HCT116 (cell line): ENCODE measurements around the gene EARS2. TPM values are rescaled to one million over a fixed set of nuclear protein-coding genes. Genes with fewer than 3 reads are reported as not detected.
A peak's percentile ranks its signal among the peaks of the same experiment; 100 is the strongest.

Source experiments
- ATAC-seq: fragments of 200-7000 bp; cut with Tn5 transposase; 2 replicates; pipeline ENCODE4 v1.9.1; 2020; ENCODE audit warnings: mild to moderate bottlenecking, moderate library complexity
- Bru-seq: library from RNA; stranded (reverse); fragments of 400-500 nt; gene quantifications from one replicate; lab custom pipeline; 2021; lab: Mats Ljungman, UMichigan
- BruChase-seq, 2 experiments: library from RNA; stranded (reverse); fragments of 400-500 nt; gene quantifications; one replicate each; lab custom pipeline; 2021; lab: Mats Ljungman, UMichigan
- BruUV-seq: library from RNA; stranded (reverse); fragments of 400-500 nt; replicated peaks from 2 replicates; lab custom pipeline; 2021; lab: Mats Ljungman, UMichigan
- CTCF ChIA-PET: fragments of 300-600 bp; sonication (Branson Sonifier 250); formaldehyde crosslinking; loops from one replicate; lab custom pipeline; 2021; ENCODE audit warnings: antibody characterized with exemption; lab: Charles Lee
- POLR2A ChIA-PET: fragments of 300-600, 350-600 bp; sonication (Branson Sonifier 250); formaldehyde crosslinking; loops from one replicate; lab custom pipeline; 2021; ENCODE audit warnings: antibody characterized with exemption; lab: Charles Lee
- RAD21 ChIA-PET, 2 experiments: fragments of 300-600 bp; sonication (Branson Sonifier 250); formaldehyde crosslinking; loops; one replicate each; lab custom pipeline; 2023; ENCODE audit warnings: low total read pairs in 2 of 2; ENCODE audit not compliant: uncharacterized antibody in 2 of 2, unreplicated experiment in 2 of 2, low non-redundant PET in 1 of 2; lab: Charles Lee
- DNase-seq: peaks from one replicate; pipeline ENCODE4 v3.0.0-alpha.2; 2010; ENCODE audit warnings: low read depth, low spot score
- H2AFZ ChIP-seq: fragments of 200-600 bp; shearing (Covaris generic), sonication (generic); 2 replicates; pipeline ENCODE4 v1.6.1; 2017; ENCODE audit warnings: low read depth, mixed run types, mixed read lengths, antibody characterized with exemption, low read length; ENCODE audit not compliant: poor library complexity, severe bottlenecking
- H3K27ac ChIP-seq: 2 replicates; pipeline ENCODE4 v1.5.1; 2012; ENCODE audit warnings: low read depth, low read length
- H3K27me3 ChIP-seq: fragments of 200-600 bp; sonication (generic); 2 replicates; pipeline ENCODE4 v1.6.1; 2016; ENCODE audit warnings: mixed run types, low read length, mixed read lengths; ENCODE audit not compliant: insufficient read depth
- H3K36me3 ChIP-seq, 2 experiments: fragments of 200-500 bp in 1 of 2; fragments of 200-600 bp in 1 of 2; sonication (Bioruptor generic) in 1 of 2; sonication (generic) in 1 of 2; 2 replicates each; pipeline versions ENCODE4 v1.5.1 to v1.6.1; 2014 to 2016; ENCODE audit warnings: low read length in 2 of 2, inconsistent platforms in 1 of 2, mixed read lengths in 1 of 2, mixed run types in 1 of 2; ENCODE audit not compliant: insufficient read depth in 2 of 2, control insufficient read depth in 1 of 2
- H3K4me1 ChIP-seq, 2 experiments: fragments of 200-600 bp in 1 of 2; sonication (generic) in 1 of 2; 2 replicates each; pipeline versions ENCODE4 v1.5.1 to v1.6.1; 2012 to 2017; ENCODE audit warnings: low read length in 2 of 2, inconsistent platforms in 1 of 2, mild to moderate bottlenecking in 1 of 2, mixed read lengths in 1 of 2, mixed run types in 1 of 2, moderate library complexity in 1 of 2; ENCODE audit not compliant: insufficient read depth in 2 of 2, control insufficient read depth in 1 of 2
- H3K4me2 ChIP-seq: fragments of 200-600 bp; sonication (generic); 2 replicates; pipeline ENCODE4 v1.6.1; 2017; ENCODE audit warnings: mixed run types, low read length, mixed read lengths
- H3K4me3 ChIP-seq, 2 experiments: fragments of 200-600 bp in 1 of 2; sonication (generic) in 1 of 2; replicated peaks in 1 of 2; 2 replicates each; pipeline ENCODE4 v1.5.1; 2011 to 2016; ENCODE audit warnings: low read length in 2 of 2, control low read depth in 1 of 2, low read depth in 1 of 2, mild to moderate bottlenecking in 1 of 2, mixed read lengths in 1 of 2, mixed run types in 1 of 2
- H3K79me2 ChIP-seq: fragments of 200-600 bp; sonication (generic); 2 replicates; pipeline ENCODE4 v1.6.1; 2017; ENCODE audit warnings: mild to moderate bottlenecking, mixed run types, low read length, moderate library complexity, mixed read lengths; ENCODE audit not compliant: insufficient read depth
- H3K9ac ChIP-seq: fragments of 200-600 bp; sonication (generic); 2 replicates; pipeline ENCODE4 v1.6.1; 2016; ENCODE audit warnings: low read length, mixed read lengths
- H3K9me2 ChIP-seq: fragments of 200-600 bp; sonication (generic), shearing (Covaris generic); 2 replicates; pipeline ENCODE4 v1.6.1; 2017; ENCODE audit warnings: mixed run types, mild to moderate bottlenecking, moderate library complexity; ENCODE audit not compliant: insufficient read depth
- H3K9me3 ChIP-seq, 2 experiments: fragments of 200-500 bp in 1 of 2; fragments of 200-600 bp in 1 of 2; sonication (Bioruptor generic) in 1 of 2; sonication (generic) in 1 of 2; 2 replicates each; pipeline ENCODE4 v1.6.1; 2014 to 2017; ENCODE audit warnings: low read length in 2 of 2, mixed read lengths in 2 of 2, inconsistent platforms in 1 of 2, low read depth in 1 of 2, mild to moderate bottlenecking in 1 of 2, mixed run types in 1 of 2, moderate library complexity in 1 of 2; ENCODE audit not compliant: control insufficient read depth in 1 of 2, insufficient read depth in 1 of 2
- H4K20me1 ChIP-seq: fragments of 200-600 bp; sonication (generic), shearing (Covaris generic); 2 replicates; pipeline ENCODE4 v1.6.1; 2017; ENCODE audit warnings: mixed run types, mild to moderate bottlenecking, moderate library complexity; ENCODE audit not compliant: insufficient read depth
- CBX3 ChIP-seq: IDR thresholded peaks from 2 replicates; pipeline ENCODE4 v1.6.1; 2012; ENCODE audit warnings: low read depth
- CEBPB ChIP-seq: IDR thresholded peaks from 2 replicates; pipeline ENCODE4 v1.6.1; 2012; ENCODE audit warnings: low read depth
- EGR1 ChIP-seq: IDR thresholded peaks from 2 replicates; pipeline ENCODE4 v1.6.1; 2012; ENCODE audit warnings: low read depth
- EZH2 ChIP-seq: fragments of 200-600 bp; sonication (generic); IDR thresholded peaks from 2 replicates; pipeline ENCODE4 v1.6.1; 2017; ENCODE audit warnings: antibody characterized with exemption, mixed run types
- JUND ChIP-seq: IDR thresholded peaks from 2 replicates; pipeline ENCODE4 v1.6.1; 2012
- POLR2A ChIP-seq: IDR thresholded peaks from 2 replicates; pipeline ENCODE4 v1.7.0; 2011; ENCODE audit warnings: borderline replicate concordance; ENCODE audit not compliant: insufficient read depth, insufficient read length; ENCODE audit errors: extremely low read depth
- POLR2AphosphoS5 ChIP-seq: IDR thresholded peaks from 2 replicates; pipeline ENCODE4 v1.6.1; 2011; ENCODE audit warnings: mild to moderate bottlenecking, low read depth, low read length, moderate library complexity
- RAD21 ChIP-seq: IDR thresholded peaks from 2 replicates; pipeline ENCODE4 v1.6.1; 2012; ENCODE audit warnings: low read depth, mild to moderate bottlenecking
- SIN3A ChIP-seq: IDR thresholded peaks from 2 replicates; pipeline ENCODE4 v1.6.1; 2012; ENCODE audit warnings: low read depth
- SP1 ChIP-seq: IDR thresholded peaks from 2 replicates; pipeline ENCODE4 v1.6.1; 2012; ENCODE audit warnings: low read depth
- SRF ChIP-seq: IDR thresholded peaks from 2 replicates; pipeline ENCODE4 v1.6.1; 2012; ENCODE audit warnings: low read depth
- TCF7L2 ChIP-seq: IDR thresholded peaks from 2 replicates; pipeline ENCODE4 v1.7.0; 2011; ENCODE audit warnings: borderline replicate concordance, inconsistent platforms; ENCODE audit not compliant: insufficient read depth, insufficient read length; ENCODE audit errors: extremely low read depth
- YY1 ChIP-seq: IDR thresholded peaks from 2 replicates; pipeline ENCODE4 v1.6.1; 2011; ENCODE audit warnings: low read length, low read depth, moderate library complexity, mild to moderate bottlenecking; ENCODE audit not compliant: insufficient replicate concordance; ENCODE audit errors: extremely low read depth
- ZFX ChIP-seq: fragments of 450-650 bp; IDR thresholded peaks from 2 replicates; pipeline ENCODE4 v1.6.1; 2017
- intact Hi-C: fragments of 100-400 bp; cut with micrococcal nuclease; formaldehyde crosslinking; loops from 2 replicates; pipeline ENCODE4 v1.10.0; 2022
- long read RNA-seq: library from polyadenylated mRNA; unstranded; transcript quantifications from one replicate; pipeline ENCODE4 v2.0.0, GENCODE V29; 2021; ENCODE audit not compliant: unreplicated experiment
- polyA plus RNA-seq: library from polyadenylated mRNA; unstranded; fragments of >200 nt; gene quantifications from 2 replicates; pipeline ENCODE4 v1.2.1, GENCODE V29; 2012; ENCODE audit warnings: missing spikeins
- total RNA-seq: library from RNA; stranded (reverse); gene quantifications from one replicate; pipeline ENCODE4 v1.2.1, GENCODE V29; 2021; ENCODE audit not compliant: unreplicated experiment
- TF ChIP-seq, protein P1 (sequence below): IDR thresholded peaks from 2 replicates; pipeline ENCODE4 v1.6.1; 2012
- TF ChIP-seq, protein P2 (sequence below): IDR thresholded peaks from 2 replicates; pipeline ENCODE4 v1.6.1; 2011; ENCODE audit warnings: mild to moderate bottlenecking, low read length, moderate library complexity; ENCODE audit not compliant: insufficient replicate concordance; ENCODE audit errors: extremely low read depth
- TF ChIP-seq, protein P3 (sequence below): IDR thresholded peaks from 2 replicates; pipeline ENCODE4 v1.6.1; 2012
- TF ChIP-seq, protein P4 (sequence below), 3 experiments: fragments of 200-600 bp in 1 of 3; sonication (generic) in 1 of 3; IDR thresholded peaks in 2 of 3; conservative IDR thresholded peaks in 1 of 3; 2 replicates each; pipeline ENCODE4 v1.5.1; 2012 to 2017; ENCODE audit warnings: low read depth in 2 of 3, low read length in 2 of 3, antibody characterized with exemption in 1 of 3, borderline replicate concordance in 1 of 3, control low read depth in 1 of 3, mild to moderate bottlenecking in 1 of 3, mixed read lengths in 1 of 3, mixed run types in 1 of 3, moderate library complexity in 1 of 3; ENCODE audit not compliant: insufficient read depth in 1 of 3

The EARS2 gene
- total RNA-seq (35.6 TPM), Bru-seq, nascent RNA (percentile 73 among the genes with signal in this experiment), BruChase-seq, experiment 1, labeled RNA remaining after a 6-hour chase (percentile 82 among the genes with signal in this experiment), BruChase-seq, experiment 2, labeled RNA remaining after a 2-hour chase (percentile 74 among the genes with signal in this experiment)
- 28.7 and 29.2 TPM in 2 replicates for polyA plus RNA-seq
- long read RNA-seq, transcript EARS2-201 (9 exons, 3,961 nt), result major isoform, 36 of 133 reads
- long read RNA-seq, partial matches to known transcripts, result 73 of 133 reads
- long read RNA-seq, other reads (novel, unspliced or antisense), result 18 of 133 reads

DNA sequence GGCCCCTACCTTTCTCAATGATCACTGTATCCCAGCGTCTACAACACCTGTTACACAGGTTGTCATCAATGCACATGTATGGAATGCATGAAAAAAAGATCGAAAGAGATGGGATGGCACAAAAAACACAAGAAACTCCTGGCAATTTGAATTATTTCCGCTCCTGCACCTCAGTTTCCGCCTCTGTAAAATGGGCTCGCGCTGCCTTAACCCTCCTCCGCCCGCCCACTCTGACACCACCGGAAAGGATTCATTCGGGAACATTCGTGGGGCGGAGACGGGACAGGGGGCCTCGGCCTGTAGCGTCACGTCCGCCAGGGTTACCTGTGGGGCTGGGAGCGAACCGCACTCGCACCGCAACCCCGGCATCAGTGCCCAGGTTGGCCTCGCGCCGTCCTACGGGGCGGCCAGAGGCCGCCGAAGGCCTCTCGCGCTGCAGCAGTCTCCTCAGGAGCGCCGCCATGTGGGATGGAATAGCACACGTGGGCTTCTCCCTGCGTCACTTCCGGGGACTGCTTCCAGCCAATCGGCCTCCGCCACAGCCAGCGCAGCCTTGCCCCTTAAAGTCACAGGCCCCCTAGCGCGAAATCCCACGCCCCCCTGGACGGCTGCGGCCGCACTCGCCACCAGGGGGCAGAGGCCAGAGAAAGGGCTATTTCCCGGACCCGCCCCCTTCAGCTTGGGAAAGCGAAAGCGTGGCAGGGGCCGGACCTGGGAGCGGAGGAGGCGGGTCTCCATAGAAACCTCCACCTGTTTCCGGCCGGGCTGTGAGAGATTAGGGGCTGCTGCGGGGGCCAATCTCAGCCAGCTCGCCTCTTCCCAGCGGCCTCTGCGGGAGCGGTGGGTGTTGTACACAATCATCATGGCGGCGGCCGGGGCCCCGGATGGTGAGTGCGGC, at the start of gene EARS2, which contains the start of gene UBFD1:
TSS of gene EARS2 (minus strand) at position 470 of the 898 bp plus-strand sequence. CDS start at position 463, 7 bp downstream.
TSS of gene UBFD1 (plus strand) at position 847 of the 898 bp plus-strand sequence. CDS start at position 863, 16 bp downstream.
- peaks cover 82% of the 10 kb centered on the region for H3K79me2 ChIP-seq
- no peaks in the 10 kb centered on the region for H3K27me3 ChIP-seq
- H3K9ac ChIP-seq, result peak within 1 kb of the TSS; percentile 95
- peak; percentile 92 for ATAC-seq
- peak within 1 kb of the TSS; percentile 69 to 73 for H3K4me3 ChIP-seq
- H4K20me1 ChIP-seq, result no peaks in the 10 kb centered on the region
- peaks cover 29 to 36% of the 10 kb centered on the region in 2 experiments for H3K36me3 ChIP-seq
- POLR2A ChIA-PET, result interaction anchor here (0.7 to 2.2 kb wide), 4 partner anchors 19 to 43 kb away, joined by 3 to 8 read pairs (median 6); partner anchors contain the start of gene NDUFAB1
- peak; percentile 97 for DNase-seq
- H3K4me1 ChIP-seq, result peaks cover 9 to 20% of the 10 kb centered on the region in 2 experiments
- CTCF ChIA-PET, result interaction anchor here (0.6 to 2.5 kb wide), 11 partner anchors 11 to 479 kb away, joined by 3 to 30 read pairs (median 4); partner anchors contain the start of gene NDUFAB1
- H2AFZ ChIP-seq, result no peak within 1 kb of the TSS
- TSS peak; percentile 65 for BruUV-seq
- no peaks in the 10 kb centered on the region for H3K9me3 ChIP-seq
- no peaks in the 10 kb centered on the region for H3K9me2 ChIP-seq
- RAD21 ChIA-PET, result no interaction called here
- TF ChIP-seq CEBPB (peak; percentile 28; the same call in 1 of the 2 replicates), EZH2 (no peak), SP1 (peak; percentile 89), POLR2A (peak; percentile 83), ZFX (peak; percentile 45), EGR1 (peak; percentile 89), CBX3 (peak; percentile 67), SIN3A (peak; percentile 18; the same call in 1 of the 2 replicates), TCF7L2 (peak; percentile 40), SRF (no peak), RAD21 (peak; percentile 57), YY1 (peak; percentile 93), POLR2AphosphoS5 (peak; percentile 69), JUND (0 out of 2 replicates have a peak, but pooled peaks have one; percentile 18)
- TF ChIP-seq, protein P1, sequence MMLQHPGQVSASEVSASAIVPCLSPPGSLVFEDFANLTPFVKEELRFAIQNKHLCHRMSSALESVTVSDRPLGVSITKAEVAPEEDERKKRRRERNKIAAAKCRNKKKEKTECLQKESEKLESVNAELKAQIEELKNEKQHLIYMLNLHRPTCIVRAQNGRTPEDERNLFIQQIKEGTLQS, result no peak
- TF ChIP-seq, protein P2, sequence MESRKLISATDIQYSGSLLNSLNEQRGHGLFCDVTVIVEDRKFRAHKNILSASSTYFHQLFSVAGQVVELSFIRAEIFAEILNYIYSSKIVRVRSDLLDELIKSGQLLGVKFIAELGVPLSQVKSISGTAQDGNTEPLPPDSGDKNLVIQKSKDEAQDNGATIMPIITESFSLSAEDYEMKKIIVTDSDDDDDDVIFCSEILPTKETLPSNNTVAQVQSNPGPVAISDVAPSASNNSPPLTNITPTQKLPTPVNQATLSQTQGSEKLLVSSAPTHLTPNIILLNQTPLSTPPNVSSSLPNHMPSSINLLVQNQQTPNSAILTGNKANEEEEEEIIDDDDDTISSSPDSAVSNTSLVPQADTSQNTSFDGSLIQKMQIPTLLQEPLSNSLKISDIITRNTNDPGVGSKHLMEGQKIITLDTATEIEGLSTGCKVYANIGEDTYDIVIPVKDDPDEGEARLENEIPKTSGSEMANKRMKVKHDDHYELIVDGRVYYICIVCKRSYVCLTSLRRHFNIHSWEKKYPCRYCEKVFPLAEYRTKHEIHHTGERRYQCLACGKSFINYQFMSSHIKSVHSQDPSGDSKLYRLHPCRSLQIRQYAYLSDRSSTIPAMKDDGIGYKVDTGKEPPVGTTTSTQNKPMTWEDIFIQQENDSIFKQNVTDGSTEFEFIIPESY, result no peak
- TF ChIP-seq, protein P3, sequence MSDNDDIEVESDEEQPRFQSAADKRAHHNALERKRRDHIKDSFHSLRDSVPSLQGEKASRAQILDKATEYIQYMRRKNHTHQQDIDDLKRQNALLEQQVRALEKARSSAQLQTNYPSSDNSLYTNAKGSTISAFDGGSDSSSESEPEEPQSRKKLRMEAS, result peak; percentile 98
- TF ChIP-seq, protein P4, sequence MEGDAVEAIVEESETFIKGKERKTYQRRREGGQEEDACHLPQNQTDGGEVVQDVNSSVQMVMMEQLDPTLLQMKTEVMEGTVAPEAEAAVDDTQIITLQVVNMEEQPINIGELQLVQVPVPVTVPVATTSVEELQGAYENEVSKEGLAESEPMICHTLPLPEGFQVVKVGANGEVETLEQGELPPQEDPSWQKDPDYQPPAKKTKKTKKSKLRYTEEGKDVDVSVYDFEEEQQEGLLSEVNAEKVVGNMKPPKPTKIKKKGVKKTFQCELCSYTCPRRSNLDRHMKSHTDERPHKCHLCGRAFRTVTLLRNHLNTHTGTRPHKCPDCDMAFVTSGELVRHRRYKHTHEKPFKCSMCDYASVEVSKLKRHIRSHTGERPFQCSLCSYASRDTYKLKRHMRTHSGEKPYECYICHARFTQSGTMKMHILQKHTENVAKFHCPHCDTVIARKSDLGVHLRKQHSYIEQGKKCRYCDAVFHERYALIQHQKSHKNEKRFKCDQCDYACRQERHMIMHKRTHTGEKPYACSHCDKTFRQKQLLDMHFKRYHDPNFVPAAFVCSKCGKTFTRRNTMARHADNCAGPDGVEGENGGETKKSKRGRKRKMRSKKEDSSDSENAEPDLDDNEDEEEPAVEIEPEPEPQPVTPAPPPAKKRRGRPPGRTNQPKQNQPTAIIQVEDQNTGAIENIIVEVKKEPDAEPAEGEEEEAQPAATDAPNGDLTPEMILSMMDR (IDR thresholded peaks at IDR 0.05 in 2 of 3, conservative IDR thresholded peaks at IDR 0.05 in 1 of 3; ENCODE audit: borderline replicate concordance in 1 of 3, insufficient read depth in 1 of 3, low read depth in 2 of 3, low read length in 2 of 3), result peak; percentile 79 to 94 (median 89)
- intact Hi-C loops, result loop anchor here (1.0 to 10.0 kb wide), 5 partner anchors 39 to 978 kb away; partner anchors contain the start of genes DCTN5, NDUFAB1, PALB2 and RBBP6
- peak within 1 kb of the TSS; percentile 81 for H3K4me2 ChIP-seq
- peak within 1 kb of the TSS; percentile 81 for H3K27ac ChIP-seq
